GM10248 (cell line): ENCODE measurements around the gene B3GNT9.

Experiments
- CTCF ChIA-PET: fragments of 300-600 bp; sonication (Branson Sonifier 250); formaldehyde crosslinking; extraction: SDS; loops from one replicate; lab custom pipeline; 2021; ENCODE audit warnings: antibody characterized with exemption; lab: Yijun Ruan, JAX
- POLR2A ChIA-PET: fragments of 350-650 bp; sonication (Branson Sonifier 250); formaldehyde crosslinking; extraction: SDS; loops from one replicate; lab custom pipeline; 2020; ENCODE audit warnings: antibody characterized with exemption; lab: Yijun Ruan, JAX
- DNase-seq: peaks from one replicate; pipeline ENCODE4 v3.0.0; 2012; ENCODE audit errors: extremely low spot score
- TF ChIP-seq, protein P1 (sequence below): IDR thresholded peaks from 2 replicates; pipeline ENCODE4 v1.5.1; 2012; ENCODE audit warnings: mild to moderate bottlenecking, low read depth; ENCODE audit errors: extremely low read depth, missing control alignments, control extremely low read depth

B3GNT9 gene, protein sequence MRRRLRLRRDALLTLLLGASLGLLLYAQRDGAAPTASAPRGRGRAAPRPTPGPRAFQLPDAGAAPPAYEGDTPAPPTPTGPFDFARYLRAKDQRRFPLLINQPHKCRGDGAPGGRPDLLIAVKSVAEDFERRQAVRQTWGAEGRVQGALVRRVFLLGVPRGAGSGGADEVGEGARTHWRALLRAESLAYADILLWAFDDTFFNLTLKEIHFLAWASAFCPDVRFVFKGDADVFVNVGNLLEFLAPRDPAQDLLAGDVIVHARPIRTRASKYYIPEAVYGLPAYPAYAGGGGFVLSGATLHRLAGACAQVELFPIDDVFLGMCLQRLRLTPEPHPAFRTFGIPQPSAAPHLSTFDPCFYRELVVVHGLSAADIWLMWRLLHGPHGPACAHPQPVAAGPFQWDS

GRCh38 chr16:67150833-67151396, at the start of gene B3GNT9:
B3GNT9 (minus strand) TSS chr16:67150998; CDS start chr16:67150485, 513 bp downstream.
- DNase-seq, result peak; percentile 75
- POLR2A ChIA-PET, result interaction anchor here (0.7 to 1.2 kb wide), 4 partner anchors 9 to 133 kb away, joined by 3 to 5 read pairs (median 4); no protein-coding TSS in a partner anchor
- CTCF ChIA-PET, result interaction anchor here (0.7 to 11.2 kb wide), 14 partner anchors 9 to 256 kb away, joined by 3 to 207 read pairs (median 5); partner anchors contain the start of genes FBXL8, HSF4, MATCAP1 and NOL3
- TF ChIP-seq, protein P1, sequence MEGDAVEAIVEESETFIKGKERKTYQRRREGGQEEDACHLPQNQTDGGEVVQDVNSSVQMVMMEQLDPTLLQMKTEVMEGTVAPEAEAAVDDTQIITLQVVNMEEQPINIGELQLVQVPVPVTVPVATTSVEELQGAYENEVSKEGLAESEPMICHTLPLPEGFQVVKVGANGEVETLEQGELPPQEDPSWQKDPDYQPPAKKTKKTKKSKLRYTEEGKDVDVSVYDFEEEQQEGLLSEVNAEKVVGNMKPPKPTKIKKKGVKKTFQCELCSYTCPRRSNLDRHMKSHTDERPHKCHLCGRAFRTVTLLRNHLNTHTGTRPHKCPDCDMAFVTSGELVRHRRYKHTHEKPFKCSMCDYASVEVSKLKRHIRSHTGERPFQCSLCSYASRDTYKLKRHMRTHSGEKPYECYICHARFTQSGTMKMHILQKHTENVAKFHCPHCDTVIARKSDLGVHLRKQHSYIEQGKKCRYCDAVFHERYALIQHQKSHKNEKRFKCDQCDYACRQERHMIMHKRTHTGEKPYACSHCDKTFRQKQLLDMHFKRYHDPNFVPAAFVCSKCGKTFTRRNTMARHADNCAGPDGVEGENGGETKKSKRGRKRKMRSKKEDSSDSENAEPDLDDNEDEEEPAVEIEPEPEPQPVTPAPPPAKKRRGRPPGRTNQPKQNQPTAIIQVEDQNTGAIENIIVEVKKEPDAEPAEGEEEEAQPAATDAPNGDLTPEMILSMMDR, result no peak

DNA sequence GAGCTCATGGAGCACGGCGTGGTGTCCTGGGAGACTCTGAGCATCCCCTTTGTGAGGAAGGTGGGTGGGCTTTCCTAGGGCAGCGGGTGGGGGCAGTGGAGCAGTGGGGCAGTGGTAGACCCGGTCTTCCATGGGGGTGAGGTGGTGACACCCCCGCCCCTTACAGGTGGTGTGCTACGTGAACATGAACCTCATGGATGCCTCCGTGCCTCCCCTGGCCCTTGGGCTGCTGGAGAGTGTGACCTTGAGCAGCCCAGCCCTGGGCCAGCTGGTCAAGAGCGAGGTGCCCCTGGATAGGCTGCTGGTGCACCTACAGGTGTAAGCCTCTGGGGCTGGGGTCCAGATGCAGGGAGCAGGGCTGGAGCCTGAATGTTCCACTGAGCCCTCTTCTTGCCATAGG, 49.7 kb upstream of the B3GNT9 start:
- DNase-seq, result no peak
- CTCF ChIA-PET, result no interaction called here
- POLR2A ChIA-PET, result no interaction called here
- TF ChIP-seq, protein P1, result no peak

DNA sequence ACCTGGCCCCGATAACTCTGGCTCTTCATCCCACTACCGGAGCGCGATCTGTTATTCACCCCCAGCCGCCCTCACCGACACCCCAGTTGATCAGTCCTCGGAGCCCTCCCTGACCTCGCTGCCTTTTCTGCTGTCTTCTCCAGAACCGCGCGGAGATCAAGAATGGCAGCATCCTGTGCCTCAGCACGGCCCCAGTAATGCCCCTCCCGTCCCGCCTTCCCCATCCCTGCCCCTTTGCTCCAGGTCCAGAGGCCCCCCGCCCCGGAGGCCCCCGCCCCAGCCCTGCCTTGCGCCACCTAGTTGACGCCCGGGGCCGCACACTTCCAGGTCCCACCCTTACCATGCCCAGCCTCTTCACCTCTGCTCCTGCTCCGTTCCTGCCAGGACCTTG, 49.0 kb upstream of the B3GNT9 start:
- no peak for DNase-seq
- TF ChIP-seq, protein P1, result no peak
- ChIA-PET POLR2A (no interaction called here), CTCF (interaction anchor here (2.5 to 3.0 kb wide), 2 partner anchors 18 to 26 kb away, joined by 8 to 16 read pairs; partner anchors contain the start of gene TMEM208)

GRCh38 chr16:67199011-67199807, 48.4 kb upstream of the B3GNT9 start, which contains the start of gene ELMO3:
ELMO3 (plus strand) TSS chr16:67199131; CDS start chr16:67199327, 196 bp downstream.
- ChIA-PET CTCF (interaction anchor here (0.7 to 3.0 kb wide), 7 partner anchors 19 to 246 kb away, joined by 3 to 16 read pairs (median 3); partner anchors contain the start of gene TMEM208), POLR2A (no interaction called here)
- TF ChIP-seq, protein P1, result no peak
- no peak for DNase-seq

DNA sequence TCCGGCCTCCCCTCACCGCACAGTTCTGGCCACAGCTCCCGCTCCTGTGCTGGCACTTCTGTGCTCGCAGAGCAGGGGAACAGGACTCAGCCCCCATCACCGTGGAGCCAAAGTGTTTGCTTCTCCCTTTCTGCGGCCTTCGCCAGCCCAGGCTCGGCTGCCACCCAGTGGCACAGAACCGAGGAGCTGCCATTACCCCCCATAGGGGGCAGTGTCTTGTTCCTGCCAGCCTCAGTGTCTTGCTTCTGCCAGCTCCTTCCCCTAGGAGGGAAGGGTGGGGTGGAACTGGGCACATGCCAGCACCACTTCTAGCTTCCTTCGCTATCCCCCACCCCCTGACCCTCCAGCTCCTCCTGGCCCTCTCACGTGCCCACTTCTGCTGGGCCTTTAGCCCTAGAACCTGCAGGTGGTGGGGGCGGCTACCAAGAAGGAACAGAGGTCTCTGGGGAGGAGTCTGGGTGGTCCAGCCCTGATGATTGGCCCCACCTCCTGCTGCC, 47.5 kb upstream of the B3GNT9 start:
- TF ChIP-seq, protein P1, result no peak
- DNase-seq, result no peak
- CTCF ChIA-PET, result interaction anchor here (0.7 to 3.0 kb wide), 16 partner anchors 9 to 303 kb away, joined by 3 to 16 read pairs (median 3); partner anchors contain the start of genes NOL3 and TMEM208
- POLR2A ChIA-PET, result interaction anchor here (0.7 kb wide), 1 partner anchor 12 kb away, joined by 4 read pairs; no protein-coding TSS in a partner anchor
